Measurements from ENCODE around the gene SLAMF1.

Gene SLAMF1

DNA sequence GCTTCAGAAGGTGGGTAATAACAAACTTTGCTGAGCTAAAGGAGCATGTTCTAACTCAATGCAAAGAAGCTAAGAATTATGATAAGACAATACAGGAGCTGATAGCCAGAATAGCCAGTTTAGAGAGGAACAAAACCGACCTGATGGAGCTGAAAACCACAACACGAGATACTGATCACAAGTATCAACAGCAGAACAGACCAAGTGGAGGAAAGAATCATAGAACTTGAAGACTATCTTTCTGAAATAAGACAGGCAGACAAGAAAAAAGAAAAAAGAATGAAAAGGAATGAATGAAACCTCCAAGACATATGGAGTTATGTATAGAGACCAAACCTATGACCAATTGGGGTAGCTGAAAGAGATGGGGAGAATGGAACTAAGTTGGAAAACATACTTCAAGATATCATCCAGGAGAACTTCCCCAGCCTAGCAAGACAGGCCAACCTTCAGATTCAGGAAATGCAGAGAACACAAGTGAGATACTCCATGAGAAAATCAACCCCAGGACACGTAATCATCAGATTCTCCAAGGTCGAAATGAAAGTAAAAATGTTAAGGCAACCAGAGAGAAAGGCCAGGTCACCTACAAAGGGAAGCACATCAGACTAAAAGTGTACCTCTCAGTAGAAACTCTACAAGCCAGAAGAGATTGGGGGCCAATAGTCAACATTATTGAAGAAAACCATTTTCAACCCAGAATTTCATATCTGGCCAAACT, 88.0 kb downstream of the SLAMF1 start:
- H3K9me3 ChIP-seq (ENCODE audit: control insufficient read depth in 2 of 2, low read length in 2 of 2): no peaks in the 10 kb centered on the region
- H3K9ac ChIP-seq (ENCODE audit: low read length in 2 of 2): no peak overlapping the region
- H3K4me3 ChIP-seq (ENCODE audit: low read length in 2 of 2): no peak overlapping the region
- no peaks in the 10 kb centered on the region for H3K27me3 ChIP-seq (ENCODE audit: control insufficient read depth in 1 of 2, insufficient read depth in 2 of 2, low read length in 2 of 2)
- H3K36me3 ChIP-seq (ENCODE audit: control insufficient read depth in 2 of 2, insufficient read depth in 2 of 2, low read length in 2 of 2): no peaks in the 10 kb centered on the region
- H3K4me1 ChIP-seq (ENCODE audit: control insufficient read depth, insufficient read depth, low read length): no peaks in the 10 kb centered on the region
- no peak overlapping the region for H3K27ac ChIP-seq (ENCODE audit: low read length)
